ENCODE measurements around the gene KCNK15. TPM values are rescaled to one million over a fixed set of nuclear protein-coding genes. Genes with fewer than 3 reads are reported as not detected.

KCNK15 gene
- total RNA-seq, 1 donor from 2014 or later: 0.21 TPM

- Mint-ChIP-seq H3K27ac (no peak overlapping the region), H3K36me3 (no peaks in the 10 kb centered on the region), H3K9me3 (no peaks in the 10 kb centered on the region), H3K4me3 (no peak overlapping the region), H3K4me1 (no peaks in the 10 kb centered on the region), H3K27me3 (ENCODE audit: insufficient read depth, low read depth) (peaks cover 9% of the 10 kb centered on the region)
- Histone ChIP-seq H2AFZ (replicated peaks) (no peak overlapping the region), H3K27me3 (peaks cover 4% of the 10 kb centered on the region), H3K4me3 (no peak overlapping the region), H3K79me2 (ENCODE audit: low read depth) (no peaks in the 10 kb centered on the region), H3K4me1 (no peaks in the 10 kb centered on the region), H3K36me3 (no peaks in the 10 kb centered on the region), H3F3A (ENCODE audit: low read depth) (no peaks in the 10 kb centered on the region), H3K9me3 (ENCODE audit: low read depth) (no peaks in the 10 kb centered on the region), H4K20me1 (ENCODE audit: low read depth) (peaks cover 48% of the 10 kb centered on the region), H3K9ac (no peak overlapping the region), H3K4me2 (no peak overlapping the region), H3K27ac (no peak overlapping the region)
- peak; percentile 90 for DNase-seq (ENCODE audit: low spot score)
- no peak for TF ChIP-seq CTCF (IDR thresholded peaks at IDR 0.05)
- TF ChIP-seq EZH2 (IDR thresholded peaks at IDR 0.05): no peak
- TF ChIP-seq EZH2phosphoT487 (IDR thresholded peaks at IDR 0.05): no peak
Measured at GRCh38 chr20:44780226-44780625, 34.6 kb downstream of the KCNK15 start.

- Histone ChIP-seq H4K20me1 (ENCODE audit: low read depth) (peaks cover 48% of the 10 kb centered on the region), H3K4me1 (no peaks in the 10 kb centered on the region), H3K4me2 (no peak overlapping the region), H3K9me3 (ENCODE audit: low read depth) (no peaks in the 10 kb centered on the region), H3K27ac (no peak overlapping the region), H3K27me3 (peaks cover 4% of the 10 kb centered on the region), H3K36me3 (no peaks in the 10 kb centered on the region), H3K9ac (no peak overlapping the region), H3K4me3 (no peak overlapping the region), H3F3A (ENCODE audit: low read depth) (no peaks in the 10 kb centered on the region), H2AFZ (replicated peaks) (no peak overlapping the region), H3K79me2 (ENCODE audit: low read depth) (no peaks in the 10 kb centered on the region)
- Mint-ChIP-seq H3K27ac (no peak overlapping the region), H3K27me3 (ENCODE audit: insufficient read depth, low read depth) (peaks cover 9% of the 10 kb centered on the region), H3K9me3 (no peaks in the 10 kb centered on the region), H3K4me3 (no peak overlapping the region), H3K36me3 (no peaks in the 10 kb centered on the region), H3K4me1 (no peaks in the 10 kb centered on the region)
- no peak for DNase-seq (ENCODE audit: low spot score)
- TF ChIP-seq CTCF (IDR thresholded peaks at IDR 0.05) (no peak), EZH2phosphoT487 (IDR thresholded peaks at IDR 0.05) (no peak), EZH2 (IDR thresholded peaks at IDR 0.05) (no peak)
Measured at GRCh38 chr20:44781118-44781517, 35.5 kb downstream of the KCNK15 start.

DNA sequence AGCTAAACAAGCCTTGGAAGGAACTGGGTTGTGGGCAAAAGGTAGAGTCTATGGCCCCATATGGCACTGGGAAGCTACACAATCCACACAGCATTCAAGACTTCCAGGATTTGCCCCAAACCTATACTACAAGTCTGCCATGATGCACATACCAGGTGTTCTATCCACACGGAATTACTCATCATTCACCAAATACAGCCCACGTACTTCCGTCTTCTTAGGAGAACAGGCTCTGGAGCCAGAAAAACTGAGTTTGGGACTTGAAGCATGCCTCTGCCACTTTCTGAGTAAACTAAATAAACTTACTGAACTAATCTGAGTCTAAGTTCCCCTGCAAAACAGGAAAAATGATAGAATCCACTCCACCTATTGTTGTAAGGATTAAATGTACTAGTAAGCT, 36.1 kb downstream of the KCNK15 start:
- TF ChIP-seq EZH2 (IDR thresholded peaks at IDR 0.05): no peak
- Histone ChIP-seq H3K36me3 (no peaks in the 10 kb centered on the region), H3F3A (ENCODE audit: low read depth) (no peaks in the 10 kb centered on the region), H3K9ac (no peak overlapping the region), H3K27me3 (no peaks in the 10 kb centered on the region), H3K4me3 (no peak overlapping the region), H3K79me2 (ENCODE audit: low read depth) (no peaks in the 10 kb centered on the region), H3K9me3 (ENCODE audit: low read depth) (no peaks in the 10 kb centered on the region), H3K4me2 (no peak overlapping the region), H2AFZ (replicated peaks) (no peak overlapping the region), H3K4me1 (no peaks in the 10 kb centered on the region), H3K27ac (no peak overlapping the region), H4K20me1 (ENCODE audit: low read depth) (peaks cover 43% of the 10 kb centered on the region)
- Mint-ChIP-seq H3K9me3 (no peaks in the 10 kb centered on the region), H3K27ac (no peak overlapping the region), H3K4me1 (no peaks in the 10 kb centered on the region), H3K36me3 (no peaks in the 10 kb centered on the region), H3K27me3 (ENCODE audit: insufficient read depth, low read depth) (peaks cover 8% of the 10 kb centered on the region), H3K4me3 (no peak overlapping the region)
- no peak for DNase-seq (ENCODE audit: low spot score)

GRCh38 chr20:44784688-44785087, 39.0 kb downstream of the KCNK15 start:
- no peak overlapping the region for H2AFZ ChIP-seq (replicated peaks)
- Mint-ChIP-seq H3K4me3 (no peak overlapping the region), H3K9me3 (no peaks in the 10 kb centered on the region), H3K27ac (no peak overlapping the region), H3K36me3 (no peaks in the 10 kb centered on the region), H3K27me3 (ENCODE audit: insufficient read depth, low read depth) (peaks cover 3% of the 10 kb centered on the region), H3K4me1 (no peaks in the 10 kb centered on the region)
- no peak overlapping the region for H3K27ac ChIP-seq
- no peak overlapping the region for H3K4me3 ChIP-seq
- H3K27me3 ChIP-seq: no peaks in the 10 kb centered on the region
- H3K79me2 ChIP-seq (ENCODE audit: low read depth): no peaks in the 10 kb centered on the region
- DNase-seq (ENCODE audit: low spot score): no peak
- no peaks in the 10 kb centered on the region for H3K9me3 ChIP-seq (ENCODE audit: low read depth)
- no peaks in the 10 kb centered on the region for H3K4me1 ChIP-seq
- no peak overlapping the region for H3K9ac ChIP-seq
- peaks cover 18% of the 10 kb centered on the region for H4K20me1 ChIP-seq (ENCODE audit: low read depth)
- TF ChIP-seq EZH2phosphoT487 (IDR thresholded peaks at IDR 0.05) (no peak), EZH2 (IDR thresholded peaks at IDR 0.05) (no peak), CTCF (IDR thresholded peaks at IDR 0.05) (no peak)
- no peaks in the 10 kb centered on the region for H3F3A ChIP-seq (ENCODE audit: low read depth)
- no peaks in the 10 kb centered on the region for H3K36me3 ChIP-seq
- no peak overlapping the region for H3K4me2 ChIP-seq

Measured in neural progenitor cell (in vitro differentiated cells).